Keratinocyte (primary cell): ENCODE data around the gene MAPRE3. TPM values are rescaled to one million over a fixed set of nuclear protein-coding genes. Genes with fewer than 3 reads are reported as not detected.

ENCODE experiments used
- DNase-seq: peaks from one replicate; pipeline ENCODE4 v3.0.0-alpha.2; 2011; ENCODE audit warnings: low read depth, missing footprints, low spot score
- FAIRE-seq: peaks from 2 replicates; lab custom pipeline; 2011; peaks lifted over from hg19 to GRCh38; lab: Jason Lieb, UNC
- H2AFZ ChIP-seq: 2 replicates; pipeline ENCODE4 v1.6.0; 2012; ENCODE audit warnings: low read length, control low read depth, inconsistent platforms; ENCODE audit not compliant: control insufficient read depth
- H3K27ac ChIP-seq: 2 replicates; pipeline ENCODE4 v1.5.1; 2011; ENCODE audit warnings: low read length; ENCODE audit not compliant: control insufficient read depth, insufficient read depth
- H3K27me3 ChIP-seq: 3 replicates; pipeline ENCODE4 v1.6.0; 2011; ENCODE audit warnings: low read length; ENCODE audit not compliant: control insufficient read depth, insufficient read depth; ENCODE audit errors: extremely low read depth
- H3K36me3 ChIP-seq, 2 experiments: 2 replicates in 1 of 2; 3 replicates in 1 of 2; pipeline ENCODE4 v1.5.1; 2011; ENCODE audit warnings: low read length in 2 of 2, mild to moderate bottlenecking in 1 of 2; ENCODE audit not compliant: control insufficient read depth in 2 of 2, insufficient read depth in 2 of 2; ENCODE audit errors: extremely low read depth in 1 of 2
- H3K4me1 ChIP-seq: 3 replicates; pipeline ENCODE4 v1.5.1; 2011; ENCODE audit warnings: low read length; ENCODE audit not compliant: control insufficient read depth, insufficient read depth; ENCODE audit errors: extremely low read depth
- H3K4me2 ChIP-seq: 3 replicates; pipeline ENCODE4 v1.6.0; 2011; ENCODE audit warnings: low read depth, low read length; ENCODE audit not compliant: control insufficient read depth, insufficient read depth; ENCODE audit errors: extremely low read depth
- H3K4me3 ChIP-seq, 3 experiments: fragments of 200-600 bp in 1 of 3; sonication (generic) in 1 of 3; 2 replicates in 2 of 3; 3 replicates in 1 of 3; pipeline ENCODE4 v1.5.1; 2011 to 2016; ENCODE audit warnings: low read length in 3 of 3, mild to moderate bottlenecking in 3 of 3, control low read depth in 2 of 3, inconsistent platforms in 1 of 3, low read depth in 1 of 3, mixed read lengths in 1 of 3, mixed run types in 1 of 3, moderate library complexity in 1 of 3; ENCODE audit not compliant: control insufficient read depth in 2 of 3, insufficient read depth in 2 of 3; ENCODE audit errors: extremely low read depth in 1 of 3
- H3K79me2 ChIP-seq: 2 replicates; pipeline ENCODE4 v1.6.0; 2012; ENCODE audit warnings: low read length; ENCODE audit not compliant: control insufficient read depth, insufficient read depth
- H3K9ac ChIP-seq: 3 replicates; pipeline ENCODE4 v1.6.0; 2011; ENCODE audit warnings: low read length; ENCODE audit not compliant: control insufficient read depth, insufficient read depth; ENCODE audit errors: extremely low read depth
- H3K9me1 ChIP-seq: 3 replicates; pipeline ENCODE4 v1.6.0; 2011; ENCODE audit warnings: low read length; ENCODE audit not compliant: control insufficient read depth, insufficient read depth; ENCODE audit errors: extremely low read depth
- H3K9me3 ChIP-seq: 2 replicates; pipeline ENCODE4 v1.5.1; 2012; ENCODE audit warnings: low read depth, low read length; ENCODE audit not compliant: control insufficient read depth
- H4K20me1 ChIP-seq: 3 replicates; pipeline ENCODE4 v1.6.0; 2011; ENCODE audit warnings: low read length; ENCODE audit not compliant: control insufficient read depth, insufficient read depth; ENCODE audit errors: extremely low read depth
- EZH2 ChIP-seq: IDR thresholded peaks from one replicate; pipeline ENCODE4 v1.6.1; 2012; ENCODE audit warnings: inconsistent platforms, mild to moderate bottlenecking, low read length, moderate library complexity
- dilution Hi-C: fragments of 300-500 bp; cut with MboI; formaldehyde crosslinking; loops from one replicate; pipeline ENCODE4 v1.7.0; 2020; ENCODE audit warnings: low sequenced_read_pairs; ENCODE audit not compliant: extremely low pct_ligation_motif_present
- polyA plus RNA-seq, 5 experiments: library from polyadenylated mRNA; depleted of rRNA in 3 of 5; stranded (reverse) in 3 of 5; stranded (forward) in 1 of 5; unstranded in 1 of 5; fragments of >200 nt; gene quantifications; 1 replicate in 1 of 5; 2 replicates in 3 of 5; 3 replicates in 1 of 5; pipeline versions ENCODE4 v1.2.1 to v1.2.3, GENCODE V29; 2011 to 2012; ENCODE audit warnings: missing spikeins in 2 of 5, low read depth in 1 of 5, low replicate concordance in 1 of 5
- TF ChIP-seq, protein P1 (sequence below), 3 experiments: IDR thresholded peaks in 1 of 3; conservative IDR thresholded peaks in 1 of 3; optimal IDR thresholded peaks in 1 of 3; 2 replicates in 2 of 3; 3 replicates in 1 of 3; pipeline versions ENCODE3 to v1.5.1; 2011; ENCODE audit warnings: low read length in 3 of 3, mild to moderate bottlenecking in 3 of 3, moderate library complexity in 2 of 3, control low read depth in 1 of 3, inconsistent platforms in 1 of 3; ENCODE audit not compliant: insufficient read depth in 2 of 3; ENCODE audit errors: extremely low read depth in 1 of 3

The MAPRE3 gene
- polyA plus RNA-seq, 1 donor (not counting 4 experiments of a cell fraction or from before 2014, with no cell fraction given), result 12.6 TPM

GRCh38 chr2:27038012-27038411 is 67.6 kb downstream of the MAPRE3 start:
- no peak for FAIRE-seq
- Histone ChIP-seq H3K27ac (no peak overlapping the region), H3K9me1 (no peaks in the 10 kb centered on the region), H3K27me3 (no peaks in the 10 kb centered on the region), H3K4me2 (no peak overlapping the region), H3K36me3 (peaks cover 55 to 61% of the 10 kb centered on the region in 2 experiments), H4K20me1 (peaks cover 2% of the 10 kb centered on the region), H3K4me1 (peaks cover 7% of the 10 kb centered on the region), H3K4me3 (no peak overlapping the region), H3K79me2 (peaks cover 20% of the 10 kb centered on the region), H3K9ac (no peak overlapping the region), H2AFZ (no peak overlapping the region), H3K9me3 (no peaks in the 10 kb centered on the region)
- dilution Hi-C loops, result no loop called here
- no peak for DNase-seq
- TF ChIP-seq, protein P1, sequence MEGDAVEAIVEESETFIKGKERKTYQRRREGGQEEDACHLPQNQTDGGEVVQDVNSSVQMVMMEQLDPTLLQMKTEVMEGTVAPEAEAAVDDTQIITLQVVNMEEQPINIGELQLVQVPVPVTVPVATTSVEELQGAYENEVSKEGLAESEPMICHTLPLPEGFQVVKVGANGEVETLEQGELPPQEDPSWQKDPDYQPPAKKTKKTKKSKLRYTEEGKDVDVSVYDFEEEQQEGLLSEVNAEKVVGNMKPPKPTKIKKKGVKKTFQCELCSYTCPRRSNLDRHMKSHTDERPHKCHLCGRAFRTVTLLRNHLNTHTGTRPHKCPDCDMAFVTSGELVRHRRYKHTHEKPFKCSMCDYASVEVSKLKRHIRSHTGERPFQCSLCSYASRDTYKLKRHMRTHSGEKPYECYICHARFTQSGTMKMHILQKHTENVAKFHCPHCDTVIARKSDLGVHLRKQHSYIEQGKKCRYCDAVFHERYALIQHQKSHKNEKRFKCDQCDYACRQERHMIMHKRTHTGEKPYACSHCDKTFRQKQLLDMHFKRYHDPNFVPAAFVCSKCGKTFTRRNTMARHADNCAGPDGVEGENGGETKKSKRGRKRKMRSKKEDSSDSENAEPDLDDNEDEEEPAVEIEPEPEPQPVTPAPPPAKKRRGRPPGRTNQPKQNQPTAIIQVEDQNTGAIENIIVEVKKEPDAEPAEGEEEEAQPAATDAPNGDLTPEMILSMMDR (optimal IDR thresholded peaks at IDR 0.05 in 1 of 3, IDR thresholded peaks at IDR 0.05 in 1 of 3, conservative IDR thresholded peaks at IDR 0.05 in 1 of 3; ENCODE audit: extremely low read depth in 1 of 3, insufficient read depth in 2 of 3, low read length in 3 of 3), result no peak
- TF ChIP-seq EZH2, result no peak

DNA sequence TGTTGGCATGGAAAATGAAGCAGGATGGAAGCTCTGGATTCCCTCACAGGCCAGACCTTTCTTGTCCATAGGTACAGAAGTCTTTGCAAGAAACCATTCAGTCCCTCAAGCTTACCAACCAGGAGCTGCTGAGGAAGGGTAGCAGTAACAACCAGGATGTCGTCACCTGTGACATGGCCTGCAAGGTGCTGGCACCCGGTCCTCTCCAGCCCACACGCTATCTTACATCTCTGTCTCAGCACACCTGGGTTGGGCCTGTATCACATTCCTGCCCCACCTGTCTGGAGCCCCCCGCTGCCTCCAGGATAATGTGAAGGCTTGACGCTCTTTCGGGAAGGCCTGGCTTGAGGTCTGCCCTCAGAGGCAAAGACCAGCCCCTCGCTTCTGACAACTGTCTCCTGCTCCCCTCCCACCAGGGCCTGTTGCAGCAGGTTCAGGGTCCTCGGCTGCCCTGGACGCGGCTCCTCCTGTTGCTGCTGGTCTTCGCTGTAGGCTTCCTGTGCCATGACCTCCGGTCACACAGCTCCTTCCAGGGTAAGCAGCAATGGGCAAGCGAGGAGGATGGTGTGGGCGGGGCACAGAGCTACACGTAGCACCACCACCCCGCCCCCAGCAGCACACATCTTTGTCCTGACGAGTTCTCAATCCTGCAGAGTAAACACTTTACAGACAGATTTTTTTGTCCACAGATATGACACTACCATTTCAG is 68.3 kb downstream of the MAPRE3 start:
- TF ChIP-seq EZH2, result no peak
- TF ChIP-seq, protein P1 (optimal IDR thresholded peaks at IDR 0.05 in 1 of 3, IDR thresholded peaks at IDR 0.05 in 1 of 3, conservative IDR thresholded peaks at IDR 0.05 in 1 of 3; ENCODE audit: extremely low read depth in 1 of 3, insufficient read depth in 2 of 3, low read length in 3 of 3), result no peak
- Histone ChIP-seq H3K36me3 (peaks cover 55 to 61% of the 10 kb centered on the region in 2 experiments), H3K27me3 (no peaks in the 10 kb centered on the region), H3K4me3 (no peak overlapping the region), H4K20me1 (peaks cover 2% of the 10 kb centered on the region), H2AFZ (no peak overlapping the region), H3K4me2 (no peak overlapping the region), H3K9ac (no peak overlapping the region), H3K4me1 (peaks cover 3% of the 10 kb centered on the region), H3K9me1 (no peaks in the 10 kb centered on the region), H3K79me2 (peaks cover 12% of the 10 kb centered on the region), H3K9me3 (no peaks in the 10 kb centered on the region), H3K27ac (no peak overlapping the region)
- dilution Hi-C loops, result no loop called here
- DNase-seq, result no peak
- FAIRE-seq, result no peak
